Dendritic cell treated with granulocyte-macrophage colony-stimulating factor and Interleukin-4, amounts not matched to agents 40 ng/mL and 50 ng/mL, for 4 days (primary cell): ENCODE measurements around the gene TOGARAM1.

Source experiments
- H3K27ac Mint-ChIP-seq: one replicate; pipeline ENCODE4 v1.8.0; 2022; ENCODE audit warnings: mild to moderate bottlenecking, mixed read lengths
- H3K27me3 Mint-ChIP-seq: one replicate; pipeline ENCODE4 v1.8.0; 2022; ENCODE audit warnings: mild to moderate bottlenecking, mixed read lengths
- H3K36me3 Mint-ChIP-seq: one replicate; pipeline ENCODE4 v1.8.0; 2022; ENCODE audit warnings: low read depth, mixed read lengths
- H3K4me1 Mint-ChIP-seq: one replicate; pipeline ENCODE4 v1.8.0; 2022; ENCODE audit warnings: low read depth, mixed read lengths
- H3K4me3 Mint-ChIP-seq: one replicate; pipeline ENCODE4 v1.8.0; 2022; ENCODE audit warnings: mild to moderate bottlenecking, moderate library complexity, mixed read lengths
- H3K9me3 Mint-ChIP-seq: one replicate; pipeline ENCODE4 v1.8.0; 2022; ENCODE audit warnings: mixed read lengths
- intact Hi-C: fragments of 100-400 bp; cut with micrococcal nuclease; formaldehyde crosslinking; loops from one replicate; pipeline ENCODE4 v1.15.0; 2022

Gene TOGARAM1

DNA sequence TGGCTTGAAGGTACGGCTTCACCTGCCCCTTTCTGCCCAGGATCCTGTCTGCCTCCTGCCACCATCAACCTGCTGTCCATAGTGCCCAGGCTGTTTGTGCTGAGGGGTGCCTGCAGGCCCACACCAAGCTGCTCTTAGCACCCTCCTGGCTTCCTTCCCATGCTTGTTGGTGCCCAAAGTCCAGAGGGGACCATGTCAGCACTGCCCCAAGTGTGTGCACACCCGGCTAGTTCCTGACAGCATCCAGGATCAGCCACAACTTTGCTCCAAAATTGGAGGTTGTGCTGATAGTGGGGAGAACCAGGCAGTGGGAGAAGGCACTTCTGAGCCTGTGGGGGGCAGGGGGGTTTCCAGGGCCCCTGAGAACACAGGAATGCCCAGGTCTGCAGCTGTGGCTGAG, 77.4 kb downstream of the TOGARAM1 start:
- H3K4me1 Mint-ChIP-seq, result no peaks in the 10 kb centered on the region
- H3K4me3 Mint-ChIP-seq, result no peak overlapping the region
- H3K27ac Mint-ChIP-seq, result no peak overlapping the region
- no peaks in the 10 kb centered on the region for H3K27me3 Mint-ChIP-seq
- H3K9me3 Mint-ChIP-seq, result peaks cover 8% of the 10 kb centered on the region
- intact Hi-C loops, result no loop called here
- peaks cover 62% of the 10 kb centered on the region for H3K36me3 Mint-ChIP-seq

DNA sequence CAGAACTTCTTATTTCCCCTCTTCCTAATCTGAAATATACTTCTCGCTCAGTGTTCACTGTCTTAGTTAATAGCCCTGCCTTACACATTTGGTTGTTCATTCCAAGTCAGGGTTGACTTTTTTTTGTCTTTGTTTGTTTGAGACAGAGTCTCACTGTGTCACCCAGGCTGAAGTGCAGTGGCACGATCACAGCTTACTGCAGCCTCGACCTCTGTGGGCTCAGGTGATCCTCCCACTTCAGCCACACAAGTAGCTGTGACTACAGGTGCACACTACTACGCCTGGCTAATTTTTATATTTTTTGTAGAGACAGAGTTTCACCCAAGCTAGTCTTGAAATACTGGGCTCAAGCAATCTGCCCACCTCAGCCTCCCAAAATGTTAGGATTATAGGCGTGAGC, 79.7 kb downstream of the TOGARAM1 start:
- Mint-ChIP-seq H3K9me3 (peaks cover 6% of the 10 kb centered on the region), H3K27me3 (no peaks in the 10 kb centered on the region), H3K4me3 (no peak overlapping the region), H3K27ac (no peak overlapping the region), H3K36me3 (peaks cover 53% of the 10 kb centered on the region), H3K4me1 (no peaks in the 10 kb centered on the region)
- intact Hi-C loops, result no loop called here

DNA sequence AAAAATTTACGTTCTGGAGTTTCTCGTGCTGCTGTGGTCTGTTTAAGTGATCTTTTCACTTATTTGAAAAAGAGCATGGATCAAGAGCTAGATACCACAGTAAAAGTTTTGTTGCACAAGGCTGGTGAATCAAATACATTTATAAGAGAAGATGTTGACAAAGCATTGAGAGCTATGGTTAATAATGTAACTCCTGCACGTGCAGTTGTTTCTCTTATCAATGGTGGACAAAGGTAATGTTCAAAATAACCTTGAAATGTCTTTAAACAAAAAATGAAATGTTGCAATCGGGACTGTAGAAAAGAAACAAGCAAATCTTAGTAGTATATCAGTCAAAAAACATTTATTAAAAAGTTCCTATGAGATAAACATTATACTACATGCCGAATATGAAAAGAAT, 82.6 kb downstream of the TOGARAM1 start:
- H3K36me3 Mint-ChIP-seq, result peaks cover 28% of the 10 kb centered on the region
- H3K27me3 Mint-ChIP-seq, result no peaks in the 10 kb centered on the region
- no peaks in the 10 kb centered on the region for H3K9me3 Mint-ChIP-seq
- intact Hi-C loops, result no loop called here
- no peak overlapping the region for H3K27ac Mint-ChIP-seq
- no peak overlapping the region for H3K4me3 Mint-ChIP-seq
- peaks cover 8% of the 10 kb centered on the region for H3K4me1 Mint-ChIP-seq

- Mint-ChIP-seq H3K27me3 (no peaks in the 10 kb centered on the region), H3K4me3 (no peak overlapping the region), H3K36me3 (peaks cover 40% of the 10 kb centered on the region), H3K9me3 (no peaks in the 10 kb centered on the region), H3K4me1 (peaks cover 8% of the 10 kb centered on the region), H3K27ac (no peak overlapping the region)
- intact Hi-C loops, result no loop called here
Measured at GRCh38 chr14:45048385-45048784, 86.4 kb downstream of the TOGARAM1 start.

- peaks cover 55% of the 10 kb centered on the region for H3K36me3 Mint-ChIP-seq
Measured at GRCh38 chr14:45051180-45051579, 89.2 kb downstream of the TOGARAM1 start.

GRCh38 chr14:45051896-45052295, 89.9 kb downstream of the TOGARAM1 start:
- Mint-ChIP-seq H3K36me3 (peaks cover 55% of the 10 kb centered on the region), H3K27ac (no peak overlapping the region), H3K9me3 (no peaks in the 10 kb centered on the region), H3K27me3 (no peaks in the 10 kb centered on the region), H3K4me1 (peaks cover 8% of the 10 kb centered on the region), H3K4me3 (no peak overlapping the region)
- intact Hi-C loops, result no loop called here

More at GRCh38 chr14:45051180-45051579, 89.2 kb downstream of the TOGARAM1 start:
- Mint-ChIP-seq H3K27ac (no peak overlapping the region), H3K4me1 (peaks cover 8% of the 10 kb centered on the region), H3K27me3 (no peaks in the 10 kb centered on the region), H3K4me3 (no peak overlapping the region), H3K9me3 (no peaks in the 10 kb centered on the region)
- intact Hi-C loops, result no loop called here

GRCh38 chr14:45057349-45057748, 95.4 kb downstream of the TOGARAM1 start:
- Mint-ChIP-seq H3K4me1 (no peaks in the 10 kb centered on the region), H3K27me3 (no peaks in the 10 kb centered on the region), H3K36me3 (peaks cover 58% of the 10 kb centered on the region), H3K4me3 (no peak overlapping the region), H3K27ac (no peak overlapping the region), H3K9me3 (no peaks in the 10 kb centered on the region)
- intact Hi-C loops, result no loop called here

DNA sequence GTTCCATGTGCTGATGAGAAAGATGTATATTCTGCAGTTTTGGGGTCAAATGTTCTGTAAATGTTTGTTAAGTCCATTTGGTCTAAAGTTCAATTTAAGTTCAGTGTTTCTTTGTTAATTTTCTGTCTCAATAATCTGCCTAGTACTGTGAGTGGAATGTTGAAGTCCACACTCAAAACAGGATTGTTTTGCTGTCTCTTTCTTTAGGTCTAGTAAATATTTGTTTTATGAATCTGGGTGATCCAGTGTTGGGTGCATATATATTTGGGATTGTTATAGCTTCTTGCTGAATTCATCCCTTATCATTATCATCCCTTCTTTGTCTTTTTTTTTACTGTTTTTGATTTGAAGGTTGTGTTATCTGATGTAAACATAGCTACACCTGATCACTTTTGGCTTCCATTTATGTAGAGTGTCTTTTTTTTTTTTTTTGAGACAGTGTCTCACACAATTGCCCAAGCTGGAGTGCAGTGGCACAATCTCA, 95.9 kb downstream of the TOGARAM1 start:
- intact Hi-C loops, result no loop called here
- Mint-ChIP-seq H3K36me3 (peaks cover 54% of the 10 kb centered on the region), H3K4me3 (no peak overlapping the region), H3K27ac (no peak overlapping the region), H3K27me3 (no peaks in the 10 kb centered on the region), H3K4me1 (no peaks in the 10 kb centered on the region), H3K9me3 (no peaks in the 10 kb centered on the region)

DNA sequence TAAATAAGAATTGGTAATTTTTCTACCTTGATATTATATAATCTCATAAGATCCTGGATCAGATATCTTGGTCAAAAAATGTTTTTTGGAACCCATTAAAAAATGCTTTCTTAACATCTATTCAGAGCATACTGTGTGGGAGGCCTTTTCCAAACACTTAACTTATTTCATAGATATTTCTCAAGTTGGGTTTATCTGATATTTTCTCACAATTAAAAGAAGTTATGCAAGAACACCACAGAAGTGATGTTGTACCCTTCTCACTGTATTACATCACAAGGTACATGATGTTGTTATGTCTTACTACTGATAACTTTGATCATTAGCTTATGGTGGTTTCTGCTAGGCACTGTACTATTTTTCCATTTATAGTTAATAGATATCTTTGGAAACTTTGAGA, 98.6 kb downstream of the TOGARAM1 start:
- H3K27me3 Mint-ChIP-seq, result no peaks in the 10 kb centered on the region
- no peak overlapping the region for H3K4me3 Mint-ChIP-seq
- H3K4me1 Mint-ChIP-seq, result no peaks in the 10 kb centered on the region
- H3K36me3 Mint-ChIP-seq, result peaks cover 45% of the 10 kb centered on the region
- no peak overlapping the region for H3K27ac Mint-ChIP-seq
- intact Hi-C loops, result no loop called here
- no peaks in the 10 kb centered on the region for H3K9me3 Mint-ChIP-seq

GRCh38 chr14:45065540-45065939, 103.5 kb downstream of the TOGARAM1 start:
- intact Hi-C loops, result no loop called here
- no peaks in the 10 kb centered on the region for H3K9me3 Mint-ChIP-seq
- no peaks in the 10 kb centered on the region for H3K27me3 Mint-ChIP-seq
- peaks cover 27% of the 10 kb centered on the region for H3K36me3 Mint-ChIP-seq
- H3K4me3 Mint-ChIP-seq, result no peak overlapping the region
- H3K27ac Mint-ChIP-seq, result no peak overlapping the region
- no peaks in the 10 kb centered on the region for H3K4me1 Mint-ChIP-seq

DNA sequence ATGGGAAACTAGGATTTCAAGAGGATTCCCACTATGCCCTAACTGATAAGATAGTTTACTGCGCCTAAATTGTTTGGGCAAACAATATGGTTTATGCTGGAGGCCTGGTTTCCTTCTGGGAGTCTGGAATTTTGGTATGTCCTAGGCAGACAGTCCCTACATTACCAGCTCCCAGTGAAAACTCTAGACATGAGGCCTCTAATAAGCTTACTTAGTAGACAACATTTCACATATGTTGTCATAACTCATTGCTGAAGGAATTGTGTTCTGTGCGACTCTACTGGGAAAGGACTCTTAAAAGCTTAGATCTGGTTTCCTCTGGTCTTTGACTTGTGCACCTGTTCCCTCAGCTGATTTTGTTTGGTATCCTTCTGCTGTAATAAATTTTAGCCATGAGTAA, 104.0 kb downstream of the TOGARAM1 start:
- H3K27ac Mint-ChIP-seq, result no peak overlapping the region
- H3K4me3 Mint-ChIP-seq, result no peak overlapping the region
- intact Hi-C loops, result no loop called here
- H3K4me1 Mint-ChIP-seq, result no peaks in the 10 kb centered on the region
- no peaks in the 10 kb centered on the region for H3K27me3 Mint-ChIP-seq
- H3K9me3 Mint-ChIP-seq, result no peaks in the 10 kb centered on the region
- H3K36me3 Mint-ChIP-seq, result peaks cover 31% of the 10 kb centered on the region

- Mint-ChIP-seq H3K4me1 (no peaks in the 10 kb centered on the region), H3K27ac (no peak overlapping the region), H3K27me3 (no peaks in the 10 kb centered on the region), H3K4me3 (no peak overlapping the region), H3K9me3 (no peaks in the 10 kb centered on the region), H3K36me3 (peaks cover 33% of the 10 kb centered on the region)
- intact Hi-C loops, result no loop called here
Measured at GRCh38 chr14:45066667-45067066, 104.7 kb downstream of the TOGARAM1 start.

DNA sequence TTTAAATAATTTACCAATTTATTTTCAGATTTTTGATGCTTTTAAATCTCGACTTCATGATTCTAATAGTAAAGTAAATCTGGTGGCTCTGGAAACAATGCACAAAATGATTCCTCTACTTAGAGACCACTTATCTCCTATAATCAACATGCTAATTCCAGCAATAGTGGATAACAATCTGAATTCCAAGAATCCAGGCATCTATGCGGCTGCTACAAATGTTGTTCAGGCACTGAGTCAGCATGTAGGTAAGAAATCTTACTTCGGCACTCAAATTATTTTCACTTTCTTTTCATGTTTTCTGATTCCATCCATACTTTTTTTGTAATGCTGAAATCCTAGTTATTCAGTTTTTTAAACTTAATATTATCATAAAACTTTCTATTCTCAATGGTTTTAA, 106.4 kb downstream of the TOGARAM1 start:
- Mint-ChIP-seq H3K4me3 (no peak overlapping the region), H3K9me3 (no peaks in the 10 kb centered on the region), H3K27ac (no peak overlapping the region), H3K27me3 (no peaks in the 10 kb centered on the region), H3K36me3 (peaks cover 28% of the 10 kb centered on the region), H3K4me1 (no peaks in the 10 kb centered on the region)
- intact Hi-C loops, result no loop called here

DNA sequence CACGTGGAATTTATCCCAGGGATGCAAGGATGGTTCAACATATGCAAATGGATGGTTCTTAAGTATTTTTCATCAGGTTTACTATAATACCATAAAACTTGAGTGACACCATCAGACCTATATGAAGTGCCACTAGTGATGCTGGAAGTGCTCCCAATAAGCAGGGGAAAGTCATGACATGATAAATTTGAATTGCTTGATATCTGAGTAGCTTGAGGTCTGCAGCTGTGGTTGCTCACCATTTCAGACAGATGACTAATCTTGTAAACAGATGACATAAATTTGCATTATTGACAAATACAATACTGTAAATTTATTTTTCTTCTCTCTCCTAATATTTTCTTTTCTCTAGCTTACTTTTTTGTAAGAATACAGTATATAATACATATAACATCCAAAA, 108.2 kb downstream of the TOGARAM1 start:
- no peak overlapping the region for H3K27ac Mint-ChIP-seq
- H3K36me3 Mint-ChIP-seq, result peaks cover 23% of the 10 kb centered on the region
- H3K4me3 Mint-ChIP-seq, result no peak overlapping the region
- no peaks in the 10 kb centered on the region for H3K27me3 Mint-ChIP-seq
- intact Hi-C loops, result no loop called here
- no peaks in the 10 kb centered on the region for H3K9me3 Mint-ChIP-seq
- no peaks in the 10 kb centered on the region for H3K4me1 Mint-ChIP-seq

DNA sequence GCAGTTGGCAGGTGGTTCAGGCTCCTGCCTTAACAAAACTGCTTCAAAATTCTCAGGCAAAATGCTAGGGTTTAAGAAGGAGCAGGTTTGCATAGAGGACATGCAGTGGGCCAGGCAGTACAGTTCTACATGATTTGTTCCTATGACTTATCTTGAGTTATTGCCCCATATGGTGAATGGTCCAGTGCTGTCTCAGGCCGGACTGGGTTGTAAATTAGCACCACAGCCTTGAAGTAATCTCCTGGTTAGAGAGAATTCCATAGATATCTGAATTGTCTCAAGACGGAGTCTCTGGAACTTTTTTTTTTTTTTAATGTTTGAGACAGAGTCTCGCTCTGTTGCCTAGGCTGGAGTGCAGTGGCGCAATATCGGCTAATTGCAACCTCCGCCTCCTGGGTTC, 110.1 kb downstream of the TOGARAM1 start:
- intact Hi-C loops, result no loop called here
- Mint-ChIP-seq H3K27me3 (no peaks in the 10 kb centered on the region), H3K4me1 (no peaks in the 10 kb centered on the region), H3K27ac (no peak overlapping the region), H3K9me3 (no peaks in the 10 kb centered on the region), H3K4me3 (no peak overlapping the region), H3K36me3 (peaks cover 23% of the 10 kb centered on the region)
